ENCODE measurements around the gene ARHGAP12. TPM values are rescaled to one million over a fixed set of nuclear protein-coding genes. Genes with fewer than 3 reads are reported as not detected.

Gene ARHGAP12
- total RNA-seq, 1 experiment from 2014 or later: 62.3 TPM

DNA sequence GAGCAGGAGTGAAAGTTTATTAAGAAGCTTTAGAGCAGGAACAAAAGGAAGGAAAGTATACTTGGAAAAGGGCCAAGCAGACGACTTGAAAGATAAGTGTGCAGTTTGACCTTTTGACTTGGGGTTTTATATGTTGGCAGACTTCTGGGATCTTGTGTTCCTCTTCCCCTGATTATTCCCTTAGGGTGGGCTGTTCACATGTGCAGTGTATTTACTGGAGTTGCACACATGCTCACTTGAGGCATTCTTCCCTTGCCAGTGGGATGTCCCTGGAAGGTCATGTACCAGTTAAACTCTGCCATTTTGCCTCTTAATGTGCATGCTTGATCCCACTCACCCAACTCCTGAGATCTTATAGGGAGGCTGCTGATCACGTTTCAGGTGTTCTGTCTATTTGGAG, 23.4 kb upstream of the ARHGAP12 start:
- TF ChIP-seq, protein P1, sequence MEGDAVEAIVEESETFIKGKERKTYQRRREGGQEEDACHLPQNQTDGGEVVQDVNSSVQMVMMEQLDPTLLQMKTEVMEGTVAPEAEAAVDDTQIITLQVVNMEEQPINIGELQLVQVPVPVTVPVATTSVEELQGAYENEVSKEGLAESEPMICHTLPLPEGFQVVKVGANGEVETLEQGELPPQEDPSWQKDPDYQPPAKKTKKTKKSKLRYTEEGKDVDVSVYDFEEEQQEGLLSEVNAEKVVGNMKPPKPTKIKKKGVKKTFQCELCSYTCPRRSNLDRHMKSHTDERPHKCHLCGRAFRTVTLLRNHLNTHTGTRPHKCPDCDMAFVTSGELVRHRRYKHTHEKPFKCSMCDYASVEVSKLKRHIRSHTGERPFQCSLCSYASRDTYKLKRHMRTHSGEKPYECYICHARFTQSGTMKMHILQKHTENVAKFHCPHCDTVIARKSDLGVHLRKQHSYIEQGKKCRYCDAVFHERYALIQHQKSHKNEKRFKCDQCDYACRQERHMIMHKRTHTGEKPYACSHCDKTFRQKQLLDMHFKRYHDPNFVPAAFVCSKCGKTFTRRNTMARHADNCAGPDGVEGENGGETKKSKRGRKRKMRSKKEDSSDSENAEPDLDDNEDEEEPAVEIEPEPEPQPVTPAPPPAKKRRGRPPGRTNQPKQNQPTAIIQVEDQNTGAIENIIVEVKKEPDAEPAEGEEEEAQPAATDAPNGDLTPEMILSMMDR (IDR thresholded peaks at IDR 0.05; ENCODE audit: insufficient read depth in 1 of 2, low read depth in 1 of 2, low read length in 1 of 2, severe bottlenecking in 1 of 2, unreplicated experiment in 1 of 2): no peak
- Histone ChIP-seq H3K27me3 (replicated peaks; ENCODE audit: control insufficient read depth, insufficient read depth, low read length) (no peaks in the 10 kb centered on the region), H3K4me3 (ENCODE audit: low read depth, low read length) (no peak overlapping the region), H3K4me1 (peaks cover 9% of the 10 kb centered on the region), H3K36me3 (ENCODE audit: control insufficient read depth, insufficient read depth, low read length) (no peaks in the 10 kb centered on the region), H3K9me3 (peaks cover 19% of the 10 kb centered on the region; the same call in 1 of the 2 replicates)
- H3K27ac Mint-ChIP-seq (ENCODE audit: unreplicated experiment): no peak overlapping the region
- no peak overlapping the region for H3K4me3 Mint-ChIP-seq (ENCODE audit: unreplicated experiment)
- peaks cover 12% of the 10 kb centered on the region for H3K36me3 Mint-ChIP-seq (ENCODE audit: insufficient read depth, unreplicated experiment)
- peaks cover 8% of the 10 kb centered on the region for H3K4me1 Mint-ChIP-seq (ENCODE audit: low read depth, unreplicated experiment)
- ChIA-PET CTCF (no interaction called here), POLR2A (interaction anchor here (0.5 kb wide), 1 partner anchor 179 kb away, joined by 3 read pairs; no protein-coding TSS in a partner anchor)
- no peak for DNase-seq
- no peaks in the 10 kb centered on the region for H3K27me3 Mint-ChIP-seq (ENCODE audit: insufficient read depth, unreplicated experiment)
- intact Hi-C loops (cut with micrococcal nuclease; ENCODE audit: unreplicated experiment): no loop called here
- H3K9me3 Mint-ChIP-seq (ENCODE audit: unreplicated experiment): peaks cover 23% of the 10 kb centered on the region
- BruUV-seq (replicated peaks): no TSS peak

DNA sequence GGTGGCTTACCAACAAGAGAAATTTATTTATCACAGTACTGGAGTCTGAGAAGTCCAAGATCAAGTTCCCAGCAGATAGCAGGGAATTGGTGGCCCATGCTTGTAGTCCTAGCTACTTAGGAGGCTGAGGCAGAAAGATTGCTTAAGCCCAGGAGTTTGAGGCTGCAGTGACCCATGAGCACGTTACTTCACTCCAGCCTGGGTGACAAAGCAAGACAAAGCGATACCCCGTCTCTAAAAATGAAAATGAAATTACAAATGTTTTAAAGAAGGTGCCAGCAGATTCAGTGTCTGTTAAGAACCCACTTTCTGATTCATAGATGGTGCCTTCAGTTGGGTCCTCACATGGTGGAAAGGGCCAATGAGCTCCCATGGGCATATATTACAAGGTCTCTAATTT, 20.6 kb upstream of the ARHGAP12 start:
- Mint-ChIP-seq H3K4me3 (ENCODE audit: unreplicated experiment) (no peak overlapping the region), H3K27me3 (ENCODE audit: insufficient read depth, unreplicated experiment) (no peaks in the 10 kb centered on the region), H3K36me3 (ENCODE audit: insufficient read depth, unreplicated experiment) (peaks cover 10% of the 10 kb centered on the region), H3K9me3 (ENCODE audit: unreplicated experiment) (peaks cover 6% of the 10 kb centered on the region), H3K27ac (ENCODE audit: unreplicated experiment) (no peak overlapping the region), H3K4me1 (ENCODE audit: low read depth, unreplicated experiment) (peaks cover 19% of the 10 kb centered on the region)
- ChIA-PET CTCF (interaction anchor here (0.7 to 3.6 kb wide), 3 partner anchors 20 to 87 kb away, joined by 4 to 28 read pairs (median 5); no protein-coding TSS in a partner anchor), POLR2A (no interaction called here)
- intact Hi-C loops (cut with micrococcal nuclease; ENCODE audit: unreplicated experiment): loop anchor here (5.0 kb wide), 2 partner anchors 223 to 258 kb away; no protein-coding TSS in a partner anchor
- no TSS peak for BruUV-seq (replicated peaks)
- Histone ChIP-seq H3K9me3 (no peaks in the 10 kb centered on the region), H3K36me3 (ENCODE audit: control insufficient read depth, insufficient read depth, low read length) (no peaks in the 10 kb centered on the region), H3K27me3 (replicated peaks; ENCODE audit: control insufficient read depth, insufficient read depth, low read length) (no peaks in the 10 kb centered on the region), H3K4me3 (ENCODE audit: low read depth, low read length) (no peak overlapping the region), H3K4me1 (peaks cover 24% of the 10 kb centered on the region)
- TF ChIP-seq, protein P1 (IDR thresholded peaks at IDR 0.05; ENCODE audit: insufficient read depth in 1 of 2, low read depth in 1 of 2, low read length in 1 of 2, severe bottlenecking in 1 of 2, unreplicated experiment in 1 of 2): no peak
- no peak for DNase-seq

DNA sequence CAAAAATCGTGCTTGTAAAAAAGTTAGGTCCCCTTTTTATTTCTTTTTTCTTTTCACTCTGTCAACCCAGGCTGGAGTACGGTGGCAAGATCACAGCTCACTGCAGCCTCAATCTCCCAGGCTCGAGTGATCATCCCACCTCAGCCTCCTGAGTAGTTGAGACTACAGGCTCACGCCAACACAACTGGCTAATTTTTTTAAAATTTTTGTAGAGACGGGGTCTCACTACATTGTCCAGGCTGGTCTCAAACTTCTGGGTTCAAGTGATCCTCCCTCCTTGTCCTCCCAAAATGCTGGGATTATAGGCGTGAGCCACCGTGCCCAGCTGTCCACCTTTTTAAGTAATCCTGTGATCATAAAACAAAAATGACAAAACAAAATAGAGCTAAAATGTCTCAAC, 19.4 kb upstream of the ARHGAP12 start:
- DNase-seq: no peak
- TF ChIP-seq, protein P1 (IDR thresholded peaks at IDR 0.05; ENCODE audit: insufficient read depth in 1 of 2, low read depth in 1 of 2, low read length in 1 of 2, severe bottlenecking in 1 of 2, unreplicated experiment in 1 of 2): no peak
- no peaks in the 10 kb centered on the region for H3K9me3 Mint-ChIP-seq (ENCODE audit: unreplicated experiment)
- H3K27me3 Mint-ChIP-seq (ENCODE audit: insufficient read depth, unreplicated experiment): no peaks in the 10 kb centered on the region
- peak overlapping the region; percentile 65 for H3K4me3 Mint-ChIP-seq (ENCODE audit: unreplicated experiment)
- peaks cover 6% of the 10 kb centered on the region for H3K36me3 Mint-ChIP-seq (ENCODE audit: insufficient read depth, unreplicated experiment)
- intact Hi-C loops (cut with micrococcal nuclease; ENCODE audit: unreplicated experiment): loop anchor here (5.0 kb wide), 2 partner anchors 224 to 259 kb away; no protein-coding TSS in a partner anchor
- H3K4me3 ChIP-seq (ENCODE audit: low read depth, low read length): peak overlapping the region; percentile 10
- no peaks in the 10 kb centered on the region for H3K27me3 ChIP-seq (replicated peaks; ENCODE audit: control insufficient read depth, insufficient read depth, low read length)
- H3K27ac Mint-ChIP-seq (ENCODE audit: unreplicated experiment): peak overlapping the region; percentile 70
- H3K9me3 ChIP-seq: no peaks in the 10 kb centered on the region
- no TSS peak for BruUV-seq (replicated peaks)
- H3K4me1 ChIP-seq: peaks cover 36% of the 10 kb centered on the region
- CTCF ChIA-PET: interaction anchor here (0.9 to 3.6 kb wide), 2 partner anchors 86 to 111 kb away, joined by 3 to 28 read pairs; no protein-coding TSS in a partner anchor
- H3K36me3 ChIP-seq (ENCODE audit: control insufficient read depth, insufficient read depth, low read length): no peaks in the 10 kb centered on the region
- H3K4me1 Mint-ChIP-seq (ENCODE audit: low read depth, unreplicated experiment): peaks cover 19% of the 10 kb centered on the region
- POLR2A ChIA-PET: interaction anchor here (1.5 kb wide), 1 partner anchor 19 kb away, joined by 7 read pairs; no protein-coding TSS in a partner anchor

Measured in Caco-2 (cell line).